ENCODE data around the gene GIT2.

DNA sequence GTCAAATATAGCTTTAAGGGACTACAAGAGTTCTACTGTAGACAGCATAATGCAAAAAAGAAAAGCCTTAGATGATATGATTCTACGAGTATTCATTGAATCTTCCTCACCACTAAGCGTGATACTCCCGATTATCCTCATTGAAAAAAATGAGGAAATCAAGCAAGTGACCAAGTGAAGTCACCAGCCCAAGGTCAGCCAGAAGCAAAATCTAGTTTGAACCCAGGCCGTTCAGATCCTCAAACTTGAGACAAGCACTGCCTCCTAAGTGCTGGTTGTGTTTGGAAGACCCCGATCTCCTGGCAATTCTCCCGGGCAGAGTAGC is 845 bp downstream of the GIT2 start:
- no peak for TF ChIP-seq POLR2A (IDR thresholded peaks at IDR 0.05)
- TF ChIP-seq, protein P1, sequence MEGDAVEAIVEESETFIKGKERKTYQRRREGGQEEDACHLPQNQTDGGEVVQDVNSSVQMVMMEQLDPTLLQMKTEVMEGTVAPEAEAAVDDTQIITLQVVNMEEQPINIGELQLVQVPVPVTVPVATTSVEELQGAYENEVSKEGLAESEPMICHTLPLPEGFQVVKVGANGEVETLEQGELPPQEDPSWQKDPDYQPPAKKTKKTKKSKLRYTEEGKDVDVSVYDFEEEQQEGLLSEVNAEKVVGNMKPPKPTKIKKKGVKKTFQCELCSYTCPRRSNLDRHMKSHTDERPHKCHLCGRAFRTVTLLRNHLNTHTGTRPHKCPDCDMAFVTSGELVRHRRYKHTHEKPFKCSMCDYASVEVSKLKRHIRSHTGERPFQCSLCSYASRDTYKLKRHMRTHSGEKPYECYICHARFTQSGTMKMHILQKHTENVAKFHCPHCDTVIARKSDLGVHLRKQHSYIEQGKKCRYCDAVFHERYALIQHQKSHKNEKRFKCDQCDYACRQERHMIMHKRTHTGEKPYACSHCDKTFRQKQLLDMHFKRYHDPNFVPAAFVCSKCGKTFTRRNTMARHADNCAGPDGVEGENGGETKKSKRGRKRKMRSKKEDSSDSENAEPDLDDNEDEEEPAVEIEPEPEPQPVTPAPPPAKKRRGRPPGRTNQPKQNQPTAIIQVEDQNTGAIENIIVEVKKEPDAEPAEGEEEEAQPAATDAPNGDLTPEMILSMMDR (IDR thresholded peaks at IDR 0.05), result no peak
